Stimulated activated naive B cell treated with anti-CD40 and anti-IgM and Interleukin-4, amounts not matched to agents 10 μg/mL and 1 μg/mL and 100 μg/mL, for 72 hours (primary cell): Measurements from ENCODE around the gene ACAA2.
"Not testable (repeated sequence)": the region's sequence is repeated elsewhere in the genome, so short reads cannot be mapped to it uniquely, and the experiment has no call there.

Experiments
- ATAC-seq, 2 donors: fragments of 150-1000 bp; cut with Tn5 transposase; replicated peaks; 2 replicates each; pipeline ENCODE4 v1.10.0; 2021; ENCODE audit warnings: moderate library complexity in 1 of 2
- DNase-seq: peaks from one replicate; pipeline ENCODE4 v3.0.0; 2021
- H3K27ac Mint-ChIP-seq: one replicate; pipeline ENCODE4 v1.8.0; 2022; ENCODE audit warnings: mild to moderate bottlenecking, mixed read lengths
- H3K27me3 Mint-ChIP-seq, 2 donors: one replicate each; pipeline ENCODE4 v1.8.0; 2022; ENCODE audit warnings: mixed read lengths in 2 of 2
- H3K36me3 Mint-ChIP-seq, 2 donors: one replicate each; pipeline ENCODE4 v1.8.0; 2022; ENCODE audit warnings: mixed read lengths in 2 of 2, mild to moderate bottlenecking in 1 of 2
- H3K4me1 Mint-ChIP-seq, 2 donors: one replicate each; pipeline ENCODE4 v1.8.0; 2022; ENCODE audit warnings: mixed read lengths in 2 of 2, mild to moderate bottlenecking in 1 of 2
- H3K4me3 Mint-ChIP-seq, 2 donors: one replicate each; pipeline ENCODE4 v1.8.0; 2022; ENCODE audit warnings: mild to moderate bottlenecking in 2 of 2, mixed read lengths in 2 of 2, moderate library complexity in 1 of 2
- H3K9me3 Mint-ChIP-seq, 2 donors: one replicate each; pipeline ENCODE4 v1.8.0; 2022; ENCODE audit warnings: mixed read lengths in 2 of 2, mild to moderate bottlenecking in 1 of 2

The ACAA2 gene

DNA sequence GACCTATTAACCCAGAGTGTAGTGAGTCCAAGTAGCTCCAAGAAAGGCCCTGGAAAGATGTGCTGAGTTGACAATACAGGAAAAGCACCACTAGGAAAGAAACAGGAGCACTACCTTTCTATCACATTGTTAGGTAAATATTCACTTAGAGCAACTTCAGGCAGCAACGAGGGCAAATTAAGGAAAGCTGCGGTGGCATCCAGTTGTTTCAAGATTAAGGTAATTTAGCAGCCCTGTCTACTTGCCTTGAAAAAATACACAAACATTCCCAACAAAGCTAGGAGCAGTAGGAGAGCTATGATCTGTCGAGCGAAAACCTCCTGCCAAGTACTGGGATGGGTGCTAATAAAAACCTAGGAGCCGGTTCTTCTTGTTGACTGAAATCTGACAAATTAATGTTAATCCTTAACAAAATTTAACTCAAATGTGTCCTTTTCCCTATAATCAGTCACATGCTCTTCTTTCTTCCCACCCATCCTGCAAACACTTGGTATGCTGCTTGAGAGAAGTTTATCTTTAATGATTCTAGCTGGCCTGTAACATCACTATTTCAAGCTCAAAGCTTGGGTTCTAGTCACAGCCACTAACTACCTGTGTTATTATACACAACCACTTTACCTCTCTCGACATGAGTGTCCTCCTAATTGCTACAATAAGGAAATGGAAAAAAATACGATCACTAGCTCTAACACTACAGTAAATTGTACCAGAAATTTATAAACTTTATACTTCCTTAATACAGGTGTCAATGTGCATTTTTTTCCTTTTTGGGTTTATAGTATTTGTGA is 2.0 kb downstream of the ACAA2 start:
- Mint-ChIP-seq H3K9me3 (peaks cover 11 to 12% of the 10 kb centered on the region in 2 donors), H3K36me3 (peaks cover 17 to 18% of the 10 kb centered on the region in 2 donors), H3K4me1 (peaks cover 12 to 37% of the 10 kb centered on the region in 2 donors), H3K4me3 (no peak overlapping the region), H3K27ac (no peak overlapping the region), H3K27me3 (no peaks in the 10 kb centered on the region)
- DNase-seq = no peak
- ATAC-seq = no peak

DNA sequence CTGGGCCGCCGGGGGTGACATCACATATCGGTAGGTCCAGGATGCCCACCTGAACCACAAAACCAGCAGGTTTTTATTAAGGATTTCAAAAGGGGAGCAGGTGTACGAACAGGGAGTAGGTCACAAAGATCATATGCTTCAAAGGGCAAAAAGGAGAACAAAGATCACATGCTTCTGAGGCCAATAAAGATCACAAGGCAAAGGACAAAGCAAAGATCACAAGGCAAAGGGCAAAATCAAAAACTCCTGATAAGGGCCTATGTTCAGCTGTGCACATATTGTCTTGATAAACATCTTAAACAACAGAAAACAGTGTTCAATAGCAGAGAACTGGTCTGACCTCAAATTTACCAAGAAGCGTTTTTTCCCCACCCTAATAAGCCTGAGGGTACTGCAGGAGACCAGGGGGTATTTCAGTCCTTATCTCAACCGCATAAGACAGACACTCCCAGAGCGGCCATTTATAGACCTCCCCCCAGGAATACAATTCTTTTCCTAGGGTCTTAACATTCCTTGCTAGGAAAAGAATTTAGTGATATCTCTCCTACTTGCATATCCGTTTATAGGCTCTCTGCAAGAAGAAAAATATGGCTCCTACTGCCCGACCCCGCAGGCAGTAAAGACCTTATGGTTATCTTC is 4.7 kb downstream of the ACAA2 start:
- not testable (repeated sequence) for H3K27ac Mint-ChIP-seq, H3K4me3 Mint-ChIP-seq, H3K27me3 Mint-ChIP-seq, ATAC-seq, DNase-seq
- peaks cover 11 to 12% of the 10 kb centered on the region in 2 donors for H3K9me3 Mint-ChIP-seq
- peaks cover 17 to 18% of the 10 kb centered on the region in 2 donors for H3K36me3 Mint-ChIP-seq
- H3K4me1 Mint-ChIP-seq = peaks cover 14 to 32% of the 10 kb centered on the region in 2 donors

- DNase-seq (no peak), ATAC-seq (no peak)
- Mint-ChIP-seq H3K4me1 (peaks cover 9 to 14% of the 10 kb centered on the region in 2 donors), H3K27me3 (no peaks in the 10 kb centered on the region), H3K9me3 (peaks cover 4 to 7% of the 10 kb centered on the region in 2 donors), H3K27ac (no peak overlapping the region), H3K36me3 (peaks cover 17% of the 10 kb centered on the region in 2 donors), H3K4me3 (no peak overlapping the region)
Observed at GRCh38 chr18:49804096-49804495, 9.2 kb downstream of the ACAA2 start.

DNA sequence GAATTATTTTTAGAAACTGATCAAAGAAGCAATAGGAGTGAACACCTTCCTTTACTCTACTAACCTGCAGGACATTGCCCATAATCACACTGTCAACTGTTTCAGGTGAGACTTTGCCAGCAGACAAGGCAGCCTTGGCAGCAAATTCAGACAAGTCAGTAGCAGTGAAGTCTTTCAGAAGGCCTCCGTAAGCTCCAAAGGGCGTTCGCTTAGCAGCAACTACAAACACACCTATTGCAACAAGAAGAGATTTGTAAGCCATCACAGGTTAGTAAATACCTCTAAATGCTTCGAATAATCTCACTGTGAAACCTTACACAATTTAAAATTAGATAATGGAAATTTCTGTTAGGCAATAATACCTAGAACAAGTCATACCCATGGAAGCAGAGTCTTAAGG is 10.7 kb downstream of the ACAA2 start:
- H3K4me1 Mint-ChIP-seq = peaks cover 5 to 14% of the 10 kb centered on the region in 2 donors

DNA sequence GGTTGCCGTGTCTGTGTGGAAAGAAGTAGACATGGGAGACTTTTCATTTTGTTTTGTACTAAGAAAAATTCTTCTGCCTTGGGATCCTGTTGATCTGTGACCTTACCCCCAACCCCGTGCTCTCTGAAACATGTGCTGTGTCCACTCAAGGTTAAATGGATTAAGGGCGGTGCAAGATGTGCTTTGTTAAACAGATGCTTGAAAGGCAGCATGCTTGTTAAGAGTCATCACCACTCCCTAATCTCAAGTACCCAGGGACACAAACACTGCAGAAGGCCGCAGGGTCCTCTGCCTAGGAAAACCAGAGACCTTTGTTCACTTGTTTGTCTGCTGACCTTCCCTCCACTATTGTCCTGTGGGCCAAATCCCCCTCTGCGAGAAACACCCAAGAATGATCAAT is 12.8 kb downstream of the ACAA2 start:
- H3K9me3 Mint-ChIP-seq = not testable (repeated sequence)

More for the DNA sequence above, 10.7 kb downstream of the ACAA2 start:
- ATAC-seq (no peak), DNase-seq (no peak)
- H3K4me3 Mint-ChIP-seq = no peak overlapping the region
- no peaks in the 10 kb centered on the region for H3K9me3 Mint-ChIP-seq
- no peak overlapping the region for H3K27ac Mint-ChIP-seq
- H3K27me3 Mint-ChIP-seq = no peaks in the 10 kb centered on the region
- H3K36me3 Mint-ChIP-seq = peaks cover 14% of the 10 kb centered on the region in 2 donors

DNA sequence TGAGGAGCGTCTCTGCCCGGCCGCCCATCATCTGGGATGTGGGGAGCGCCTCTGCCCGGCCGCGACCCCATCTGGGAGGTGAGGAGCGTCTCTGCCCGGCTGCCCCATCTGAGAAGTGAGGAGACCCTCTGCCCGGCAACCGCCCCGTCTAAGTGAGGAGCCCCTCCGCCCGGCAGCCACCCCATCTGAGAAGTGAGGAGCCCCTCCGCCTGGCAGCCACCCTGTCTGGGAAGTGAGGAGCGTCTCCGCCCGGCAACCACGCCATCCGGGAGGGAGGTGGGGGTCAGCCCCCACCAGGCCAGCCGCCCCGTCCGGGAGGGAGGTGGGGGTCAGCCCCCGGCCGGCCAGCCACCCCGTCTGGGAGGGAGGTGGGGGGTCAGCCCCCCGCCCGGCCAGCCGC is 13.5 kb downstream of the ACAA2 start:
- not testable (repeated sequence) for H3K27me3 Mint-ChIP-seq, ATAC-seq, H3K9me3 Mint-ChIP-seq

More for the DNA sequence above, 12.8 kb downstream of the ACAA2 start:
- H3K4me1 Mint-ChIP-seq, ATAC-seq, H3K27ac Mint-ChIP-seq, DNase-seq, H3K27me3 Mint-ChIP-seq, H3K4me3 Mint-ChIP-seq: not testable (repeated sequence)
- H3K36me3 Mint-ChIP-seq = peaks cover 14 to 18% of the 10 kb centered on the region in 2 donors

GRCh38 chr18:49798001-49798400 is 15.3 kb downstream of the ACAA2 start:
- ATAC-seq = no peak
- no peaks in the 10 kb centered on the region for H3K27me3 Mint-ChIP-seq
- peaks cover 23 to 25% of the 10 kb centered on the region in 2 donors for H3K36me3 Mint-ChIP-seq

More for the DNA sequence above, 13.5 kb downstream of the ACAA2 start:
- DNase-seq, H3K4me1 Mint-ChIP-seq, H3K27ac Mint-ChIP-seq, H3K4me3 Mint-ChIP-seq: not testable (repeated sequence)
- peaks cover 17 to 22% of the 10 kb centered on the region in 2 donors for H3K36me3 Mint-ChIP-seq

DNA sequence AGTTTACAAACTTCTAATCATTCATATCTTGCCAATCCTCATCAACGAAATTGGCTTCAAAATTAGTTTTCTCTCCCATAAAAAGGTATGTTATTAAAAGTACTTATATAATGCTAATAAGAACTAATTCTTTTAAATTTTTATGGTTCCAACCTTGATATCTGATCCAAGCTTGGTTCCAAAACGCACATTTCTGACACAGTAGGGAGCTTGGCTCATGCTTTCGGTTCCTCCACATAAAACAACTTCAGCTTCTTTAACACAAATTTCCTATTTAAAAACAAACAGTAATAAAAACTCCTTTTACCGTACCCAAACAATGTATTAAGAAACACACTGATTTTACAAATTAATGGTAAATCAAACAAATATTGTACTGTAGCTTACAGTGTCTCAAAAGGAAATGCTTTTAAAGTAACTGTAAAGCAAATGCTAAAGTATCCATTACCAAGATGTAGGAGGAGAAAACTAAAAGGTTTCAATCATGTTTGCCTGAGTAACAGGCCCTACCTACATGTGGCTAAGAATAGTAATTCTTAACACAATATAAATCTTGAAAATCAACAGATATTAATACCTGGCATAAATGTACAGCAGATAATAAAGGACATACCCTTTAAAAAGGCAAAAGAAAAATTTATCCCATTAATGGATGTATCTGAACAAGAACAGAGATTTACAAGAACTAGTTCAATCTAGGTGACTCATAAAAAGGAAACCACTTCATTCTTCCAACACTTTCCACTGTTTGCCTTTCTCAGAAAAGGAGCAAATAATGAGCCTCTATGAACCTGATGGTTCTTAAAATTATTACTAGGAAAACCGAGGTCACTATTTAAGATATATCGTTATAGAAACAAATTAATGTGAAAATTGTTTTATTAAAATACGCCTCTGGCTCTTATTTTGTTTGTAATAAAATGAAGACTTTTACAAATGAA is 17.5 kb downstream of the ACAA2 start:
- H3K36me3 Mint-ChIP-seq = peaks cover 24 to 25% of the 10 kb centered on the region in 2 donors
- ATAC-seq = no peak
- H3K27me3 Mint-ChIP-seq = no peaks in the 10 kb centered on the region
- DNase-seq = no peak
- H3K9me3 Mint-ChIP-seq = no peaks in the 10 kb centered on the region
- H3K4me1 Mint-ChIP-seq = no peaks in the 10 kb centered on the region
- H3K27ac Mint-ChIP-seq = no peak overlapping the region
- H3K4me3 Mint-ChIP-seq = no peak overlapping the region

More at GRCh38 chr18:49798001-49798400, 15.3 kb downstream of the ACAA2 start:
- Mint-ChIP-seq H3K9me3 (no peaks in the 10 kb centered on the region), H3K27ac (no peak overlapping the region), H3K4me3 (no peak overlapping the region), H3K4me1 (no peaks in the 10 kb centered on the region)
- no peak for DNase-seq

DNA sequence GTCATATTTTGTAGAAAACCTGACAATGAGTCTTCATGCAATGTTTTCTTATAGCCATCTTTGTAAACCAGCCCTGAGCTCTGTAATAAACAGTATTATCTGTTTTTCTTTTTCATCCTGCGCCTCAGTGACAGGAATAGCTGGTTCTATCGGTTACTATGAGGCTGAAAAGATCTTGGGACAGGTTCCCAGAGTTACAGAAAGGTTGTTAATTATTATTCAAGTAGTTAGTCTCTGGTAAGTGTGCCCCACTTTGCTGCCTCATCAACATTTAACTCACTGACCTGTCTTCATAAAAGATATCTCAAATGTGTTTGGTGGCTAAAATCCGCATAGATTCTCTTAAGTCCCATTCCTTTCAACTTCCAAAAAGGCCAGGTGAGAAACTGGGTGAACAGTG is 18.6 kb downstream of the ACAA2 start:
- ATAC-seq = no peak
- no peak overlapping the region for H3K27ac Mint-ChIP-seq
- peaks cover 31 to 33% of the 10 kb centered on the region in 2 donors for H3K36me3 Mint-ChIP-seq
- H3K9me3 Mint-ChIP-seq = no peaks in the 10 kb centered on the region
- H3K27me3 Mint-ChIP-seq = no peaks in the 10 kb centered on the region
- no peaks in the 10 kb centered on the region for H3K4me1 Mint-ChIP-seq
- no peak for DNase-seq
- no peak overlapping the region for H3K4me3 Mint-ChIP-seq

- peaks cover 32 to 38% of the 10 kb centered on the region in 2 donors for H3K36me3 Mint-ChIP-seq
- ATAC-seq, DNase-seq, H3K27me3 Mint-ChIP-seq, H3K4me3 Mint-ChIP-seq, H3K4me1 Mint-ChIP-seq, H3K27ac Mint-ChIP-seq, H3K9me3 Mint-ChIP-seq: not testable (repeated sequence)
Observed at GRCh38 chr18:49789560-49790134, 23.7 kb downstream of the ACAA2 start.

- peak; percentile 41 to 43 for ATAC-seq
- Mint-ChIP-seq H3K27ac (no peak overlapping the region), H3K9me3 (no peaks in the 10 kb centered on the region), H3K27me3 (no peaks in the 10 kb centered on the region), H3K4me1 (peaks cover 2 to 5% of the 10 kb centered on the region in 2 donors), H3K4me3 (no peak overlapping the region), H3K36me3 (peaks cover 29 to 40% of the 10 kb centered on the region in 2 donors)
- DNase-seq = no peak
Observed at GRCh38 chr18:49788327-49788898, 24.9 kb downstream of the ACAA2 start.

- no peak overlapping the region for H3K27ac Mint-ChIP-seq
- no peak overlapping the region for H3K4me3 Mint-ChIP-seq
- H3K4me1 Mint-ChIP-seq = peaks cover 2 to 5% of the 10 kb centered on the region in 2 donors
- H3K36me3 Mint-ChIP-seq = peaks cover 34 to 50% of the 10 kb centered on the region in 2 donors
- DNase-seq (no peak), ATAC-seq (no peak)
- no peaks in the 10 kb centered on the region for H3K9me3 Mint-ChIP-seq
- H3K27me3 Mint-ChIP-seq = no peaks in the 10 kb centered on the region
Observed at GRCh38 chr18:49786019-49786720, 27.2 kb downstream of the ACAA2 start.
